Measurements from ENCODE around the gene CACNA1C.

Gene CACNA1C

GRCh38 chr12:2391740-2392331 is 339.0 kb downstream of the CACNA1C start:
- DNase-seq = no peak
- Histone ChIP-seq H3K27ac (no peak overlapping the region), H3K36me3 (no peaks in the 10 kb centered on the region), H3K27me3 (ENCODE audit: insufficient read depth, low read depth, severe bottlenecking) (no peaks in the 10 kb centered on the region), H3K9me3 (ENCODE audit: severe bottlenecking) (no peaks in the 10 kb centered on the region), H3K4me3 (ENCODE audit: low read depth, low read length) (no peak overlapping the region)
- no peak for TF ChIP-seq CTCF (IDR thresholded peaks at IDR 0.05; ENCODE audit: low read depth, low read length)

- Histone ChIP-seq H3K4me3 (ENCODE audit: low read depth, low read length) (no peak overlapping the region), H3K27ac (no peak overlapping the region), H3K36me3 (no peaks in the 10 kb centered on the region), H3K27me3 (ENCODE audit: insufficient read depth, low read depth, severe bottlenecking) (no peaks in the 10 kb centered on the region), H3K9me3 (ENCODE audit: severe bottlenecking) (no peaks in the 10 kb centered on the region)
- no peak for DNase-seq
- no peak for TF ChIP-seq CTCF (IDR thresholded peaks at IDR 0.05; ENCODE audit: low read depth, low read length)
These were observed 340.2 kb downstream of the CACNA1C start for GRCh38 chr12:2393016-2393415.

- DNase-seq = no peak
- TF ChIP-seq CTCF (IDR thresholded peaks at IDR 0.05; ENCODE audit: low read depth, low read length) = no peak
- Histone ChIP-seq H3K27ac (no peak overlapping the region), H3K9me3 (ENCODE audit: severe bottlenecking) (no peaks in the 10 kb centered on the region), H3K4me3 (ENCODE audit: low read depth, low read length) (no peak overlapping the region), H3K36me3 (no peaks in the 10 kb centered on the region), H3K27me3 (ENCODE audit: insufficient read depth, low read depth, severe bottlenecking) (no peaks in the 10 kb centered on the region)
These were observed 341.2 kb downstream of the CACNA1C start for GRCh38 chr12:2393996-2394395.

GRCh38 chr12:2395354-2395977 is 342.7 kb downstream of the CACNA1C start:
- Histone ChIP-seq H3K4me3 (ENCODE audit: low read depth, low read length) (no peak overlapping the region), H3K27me3 (ENCODE audit: insufficient read depth, low read depth, severe bottlenecking) (no peaks in the 10 kb centered on the region), H3K36me3 (no peaks in the 10 kb centered on the region), H3K9me3 (ENCODE audit: severe bottlenecking) (no peaks in the 10 kb centered on the region), H3K27ac (no peak overlapping the region)
- peak; percentile 72 for TF ChIP-seq CTCF (IDR thresholded peaks at IDR 0.05; ENCODE audit: low read depth, low read length)
- peak; percentile 73 for DNase-seq

GRCh38 chr12:2396448-2396871 is 343.7 kb downstream of the CACNA1C start:
- no peak for DNase-seq
- Histone ChIP-seq H3K36me3 (no peaks in the 10 kb centered on the region), H3K4me3 (ENCODE audit: low read depth, low read length) (no peak overlapping the region), H3K27ac (no peak overlapping the region), H3K27me3 (ENCODE audit: insufficient read depth, low read depth, severe bottlenecking) (no peaks in the 10 kb centered on the region), H3K9me3 (ENCODE audit: severe bottlenecking) (no peaks in the 10 kb centered on the region)
- TF ChIP-seq CTCF (IDR thresholded peaks at IDR 0.05; ENCODE audit: low read depth, low read length) = no peak
